A673 (cell line): ENCODE data around the gene NACC2.

Experiments used
- CTCF ChIP-seq: fragments of 300-800, 200-600 bp; sonication (generic); conservative IDR thresholded peaks from 2 replicates; pipeline ENCODE4 v1.5.1; 2017; ENCODE audit warnings: low read depth, mild to moderate bottlenecking, antibody characterized with exemption, low read length, moderate library complexity, mixed read lengths
- EZH2 ChIP-seq: fragments of 200-600 bp; sonication (generic); IDR thresholded peaks from 2 replicates; pipeline ENCODE4 v1.6.1; 2017; ENCODE audit warnings: borderline replicate concordance, low read depth, mild to moderate bottlenecking, mixed read lengths, antibody characterized with exemption, low read length; ENCODE audit not compliant: poor library complexity, severe bottlenecking

DNA sequence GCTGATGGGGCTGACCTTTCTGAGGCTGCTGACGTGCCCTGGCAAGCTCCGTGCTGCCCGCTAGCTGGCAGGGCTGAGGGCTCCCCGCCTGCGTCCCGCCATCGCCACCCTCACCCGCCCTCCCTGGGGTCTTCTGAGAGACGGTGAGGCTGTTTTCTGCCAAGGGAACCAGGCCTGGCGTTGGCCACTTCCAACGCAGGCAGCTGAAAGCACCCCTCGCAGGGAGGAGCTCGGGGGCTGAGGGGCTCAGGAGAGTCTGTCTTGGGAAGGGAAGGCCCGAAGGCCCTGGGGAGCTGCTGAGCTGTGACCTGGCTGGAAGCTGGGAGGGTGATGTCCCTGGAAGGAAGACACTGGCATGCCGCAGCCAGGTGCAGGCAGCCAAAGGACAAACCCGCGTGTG, 33.3 kb upstream of the NACC2 start:
- TF ChIP-seq CTCF (no peak), EZH2 (no peak)
